ENCODE results near the gene GFPT2.

GFPT2 gene

GRCh38 chr5:180378438-180379344 lies 25.6 kb upstream of the GFPT2 start:
- no peak for TF ChIP-seq CTCF (IDR thresholded peaks at IDR 0.05)
- DNase-seq (ENCODE audit: low spot score): no peak
- Histone ChIP-seq H3K27ac (no peak overlapping the region), H3K4me3 (no peak overlapping the region)

- TF ChIP-seq CTCF (IDR thresholded peaks at IDR 0.05): no peak
- no peak for DNase-seq (ENCODE audit: low spot score)
- no peak overlapping the region for H3K4me3 ChIP-seq
- no peak overlapping the region for H3K27ac ChIP-seq
Measured at GRCh38 chr5:180377556-180378197, 24.5 kb upstream of the GFPT2 start.

GRCh38 chr5:180376511-180376910 lies 23.4 kb upstream of the GFPT2 start:
- DNase-seq (ENCODE audit: low spot score): no peak
- no peak overlapping the region for H3K27ac ChIP-seq
- no peak overlapping the region for H3K4me3 ChIP-seq
- no peak for TF ChIP-seq CTCF (IDR thresholded peaks at IDR 0.05)

GRCh38 chr5:180375955-180376354 lies 22.8 kb upstream of the GFPT2 start:
- no peak overlapping the region for H3K27ac ChIP-seq
- TF ChIP-seq CTCF (IDR thresholded peaks at IDR 0.05): no peak

GRCh38 chr5:180375291-180375690 lies 22.2 kb upstream of the GFPT2 start:
- no peak overlapping the region for H3K27ac ChIP-seq
- no peak for TF ChIP-seq CTCF (IDR thresholded peaks at IDR 0.05)
- no peak for DNase-seq (ENCODE audit: low spot score)

More at GRCh38 chr5:180375955-180376354, 22.8 kb upstream of the GFPT2 start:
- H3K4me3 ChIP-seq: no peak overlapping the region
- DNase-seq (ENCODE audit: low spot score): no peak

GRCh38 chr5:180373870-180374269 lies 20.7 kb upstream of the GFPT2 start:
- H3K27ac ChIP-seq: no peak overlapping the region
- TF ChIP-seq CTCF (IDR thresholded peaks at IDR 0.05): no peak
- no peak for DNase-seq (ENCODE audit: low spot score)
- H3K4me3 ChIP-seq: no peak overlapping the region

More at GRCh38 chr5:180375291-180375690, 22.2 kb upstream of the GFPT2 start:
- H3K4me3 ChIP-seq: no peak overlapping the region
